GM10248 (cell line): ENCODE measurements around the gene POP4.
A peak's percentile ranks its signal among the peaks of the same experiment; 100 is the strongest.

Experiments used
- CTCF ChIA-PET: fragments of 300-600 bp; sonication (Branson Sonifier 250); formaldehyde crosslinking; extraction: SDS; loops from one replicate; lab custom pipeline; 2021; ENCODE audit warnings: antibody characterized with exemption; lab: Yijun Ruan, JAX
- POLR2A ChIA-PET: fragments of 350-650 bp; sonication (Branson Sonifier 250); formaldehyde crosslinking; extraction: SDS; loops from one replicate; lab custom pipeline; 2020; ENCODE audit warnings: antibody characterized with exemption; lab: Yijun Ruan, JAX
- DNase-seq: peaks from one replicate; pipeline ENCODE4 v3.0.0; 2012; ENCODE audit errors: extremely low spot score
- CTCF ChIP-seq: IDR thresholded peaks from 2 replicates; pipeline ENCODE4 v1.5.1; 2012; ENCODE audit warnings: mild to moderate bottlenecking, low read depth; ENCODE audit errors: extremely low read depth, missing control alignments, control extremely low read depth

Gene POP4

GRCh38 chr19:29620931-29621351 lies 14.9 kb downstream of the POP4 start:
- no peak for TF ChIP-seq CTCF
- CTCF ChIA-PET = interaction anchor here (1.0 to 6.5 kb wide), 4 partner anchors 12 to 51 kb away, joined by 3 to 83 read pairs (median 3); partner anchors contain the start of gene POP4
- DNase-seq = no peak
- POLR2A ChIA-PET = no interaction called here

GRCh38 chr19:29622166-29623070 lies 16.3 kb downstream of the POP4 start:
- no peak for TF ChIP-seq CTCF
- CTCF ChIA-PET = interaction anchor here (0.9 to 6.5 kb wide), 4 partner anchors 13 to 68 kb away, joined by 3 to 83 read pairs (median 4); partner anchors contain the start of genes PLEKHF1 and POP4
- POLR2A ChIA-PET = no interaction called here
- peak; percentile 63 for DNase-seq

GRCh38 chr19:29623726-29624488 lies 17.8 kb downstream of the POP4 start:
- ChIA-PET POLR2A (no interaction called here), CTCF (interaction anchor here (1.1 to 6.5 kb wide), 3 partner anchors 15 to 92 kb away, joined by 4 to 83 read pairs (median 5); partner anchors contain the start of gene POP4)
- no peak for TF ChIP-seq CTCF
- DNase-seq = no peak

- TF ChIP-seq CTCF = no peak
- ChIA-PET CTCF (interaction anchor here (0.9 to 6.5 kb wide), 3 partner anchors 15 to 91 kb away, joined by 4 to 83 read pairs (median 5); partner anchors contain the start of gene POP4), POLR2A (no interaction called here)
- no peak for DNase-seq
Measured at GRCh38 chr19:29624489-29625185, 18.6 kb downstream of the POP4 start.

GRCh38 chr19:29625186-29625651 lies 19.1 kb downstream of the POP4 start:
- ChIA-PET POLR2A (no interaction called here), CTCF (interaction anchor here (0.9 to 1.2 kb wide), 2 partner anchors 9 to 47 kb away, joined by 3 to 4 read pairs; no protein-coding TSS in a partner anchor)
- DNase-seq = no peak
- TF ChIP-seq CTCF = no peak
